Cardiac atrium fibroblast (primary cell): Measurements from ENCODE around the gene SQOR. TPM values are rescaled to one million over a fixed set of nuclear protein-coding genes. Genes with fewer than 3 reads are reported as not detected.

Experiments used
- total RNA-seq: library from RNA; depleted of rRNA; stranded (reverse); fragments of >200 nt; gene quantifications from 2 replicates; pipeline ENCODE4 v1.2.3, GENCODE V29; 2015

The SQOR gene
- total RNA-seq, result 30.3 and 47.7 TPM in 2 replicates

GRCh38 chr15:45634432-45635190 lies at the start of gene SQOR:
Gene SQOR (plus strand): TSS chr15:45635029. CDS start chr15:45658924, 23,895 bp downstream.

GRCh38 chr15:45587095-45587862 lies 47.5 kb upstream of the SQOR start, which contains the start of gene BLOC1S6:
Gene BLOC1S6 (plus strand): TSS chr15:45587379. CDS start chr15:45587444, 65 bp downstream.

Other genes with a start within 250 kb of the SQOR start
- gene SLC30A4, start 112.3 kb upstream of the SQOR start, total RNA-seq, result 4.5 and 8.3 TPM in 2 replicates
- 33.0 and 37.5 TPM in 2 replicates for gene BLOC1S6, start 47.6 kb upstream of the SQOR start, total RNA-seq